Mesenchymal stem cell (in vitro differentiated cells and primary cell): ENCODE results near the gene MED20.
A peak's percentile ranks its signal among the peaks of the same experiment; 100 is the strongest.

Source experiments
- DNase-seq: peaks from one replicate; pipeline ENCODE4 v3.0.0-alpha.2; 2013
- H2AFZ ChIP-seq: one replicate; pipeline ENCODE4 v1.6.1; 2013; ENCODE audit warnings: low read depth, mild to moderate bottlenecking, control low read depth, inconsistent platforms, low read length, moderate library complexity
- H2AK5ac ChIP-seq: 2 replicates; pipeline ENCODE4 v1.6.1; 2013; ENCODE audit warnings: low read length, moderate library complexity, mild to moderate bottlenecking, inconsistent platforms; ENCODE audit not compliant: severe bottlenecking
- H2BK120ac ChIP-seq: one replicate; pipeline ENCODE4 v1.6.1; 2013; ENCODE audit warnings: low read depth, mild to moderate bottlenecking, inconsistent platforms, low read length, moderate library complexity
- H2BK12ac ChIP-seq, 2 experiments: one replicate each; pipeline ENCODE4 v1.6.1; 2013; ENCODE audit warnings: inconsistent platforms in 2 of 2, low read length in 2 of 2, mild to moderate bottlenecking in 2 of 2, moderate library complexity in 2 of 2, control low read depth in 1 of 2
- H2BK15ac ChIP-seq: one replicate; pipeline ENCODE4 v1.6.1; 2013; ENCODE audit warnings: mild to moderate bottlenecking, low read depth, inconsistent platforms; ENCODE audit not compliant: poor library complexity, severe bottlenecking
- H2BK5ac ChIP-seq: 2 replicates; pipeline ENCODE4 v1.6.1; 2013; ENCODE audit warnings: low read depth, mild to moderate bottlenecking, low read length, control low read depth, inconsistent platforms; ENCODE audit not compliant: poor library complexity, severe bottlenecking
- H3K14ac ChIP-seq, 2 experiments: one replicate each; pipeline ENCODE4 v1.6.1; 2013; ENCODE audit warnings: inconsistent platforms in 2 of 2, low read length in 2 of 2, control low read depth in 1 of 2, mild to moderate bottlenecking in 1 of 2, moderate library complexity in 1 of 2
- H3K18ac ChIP-seq, 2 experiments: one replicate each; pipeline ENCODE4 v1.6.1; 2013; ENCODE audit warnings: inconsistent platforms in 2 of 2, low read length in 2 of 2, control low read depth in 1 of 2, low read depth in 1 of 2, mild to moderate bottlenecking in 1 of 2
- H3K23ac ChIP-seq, 2 experiments: one replicate each; pipeline ENCODE4 v1.6.1; 2013; ENCODE audit warnings: inconsistent platforms in 2 of 2, low read length in 2 of 2, mild to moderate bottlenecking in 2 of 2, moderate library complexity in 2 of 2, control low read depth in 1 of 2
- H3K27ac ChIP-seq: 2 replicates; pipeline ENCODE4 v1.5.1; 2013; ENCODE audit warnings: mild to moderate bottlenecking, moderate library complexity, low read length, control low read depth, inconsistent platforms; ENCODE audit not compliant: poor library complexity, severe bottlenecking
- H3K27me3 ChIP-seq, 2 experiments: 2 replicates each; pipeline versions ENCODE4 v1.6.1 to v1.7.0; 2013; ENCODE audit warnings: low read length in 2 of 2, mild to moderate bottlenecking in 2 of 2, moderate library complexity in 2 of 2, control low read depth in 1 of 2, inconsistent platforms in 1 of 2; ENCODE audit not compliant: control insufficient read depth in 1 of 2, insufficient read depth in 1 of 2
- H3K36me3 ChIP-seq, 2 experiments: 2 replicates each; pipeline versions ENCODE4 v1.6.1 to v1.7.0; 2013; ENCODE audit warnings: low read length in 2 of 2, control low read depth in 1 of 2, inconsistent platforms in 1 of 2, low read depth in 1 of 2, mild to moderate bottlenecking in 1 of 2; ENCODE audit not compliant: insufficient read depth in 2 of 2, control insufficient read depth in 1 of 2
- H3K4ac ChIP-seq, 2 experiments: one replicate each; pipeline ENCODE4 v1.6.1; 2013; ENCODE audit warnings: inconsistent platforms in 2 of 2, low read length in 2 of 2, mild to moderate bottlenecking in 2 of 2, moderate library complexity in 2 of 2, control low read depth in 1 of 2, low read depth in 1 of 2
- H3K4me1 ChIP-seq: 2 replicates; pipeline ENCODE4 v1.6.1; 2013; ENCODE audit warnings: low read depth, low read length, control low read depth; ENCODE audit not compliant: control insufficient read depth, insufficient read depth
- H3K4me2 ChIP-seq: 2 replicates; pipeline ENCODE4 v1.6.1; 2013; ENCODE audit warnings: low read length, mild to moderate bottlenecking, inconsistent platforms; ENCODE audit not compliant: poor library complexity, severe bottlenecking
- H3K4me3 ChIP-seq, 2 experiments: 2 replicates each; pipeline versions ENCODE4 v1.5.1 to v1.7.0; 2013; ENCODE audit warnings: low read length in 2 of 2, mild to moderate bottlenecking in 2 of 2, control low read depth in 1 of 2, low read depth in 1 of 2; ENCODE audit not compliant: insufficient read depth in 1 of 2
- H3K79me1 ChIP-seq: replicated peaks from 2 replicates; pipeline ENCODE4 v1.6.1; 2013; ENCODE audit warnings: mild to moderate bottlenecking, control low read depth, low read length, inconsistent platforms; ENCODE audit not compliant: poor library complexity, severe bottlenecking
- H3K9ac ChIP-seq: 2 replicates; pipeline ENCODE4 v1.7.0; 2013; ENCODE audit warnings: mild to moderate bottlenecking, low read length, moderate library complexity
- H3K9me3 ChIP-seq: 2 replicates; pipeline ENCODE4 v1.7.0; 2013; ENCODE audit warnings: mild to moderate bottlenecking, low read length; ENCODE audit not compliant: control insufficient read depth
- H4K8ac ChIP-seq: one replicate; pipeline ENCODE4 v1.6.1; 2013; ENCODE audit warnings: inconsistent platforms, mild to moderate bottlenecking, low read length, moderate library complexity
- H4K91ac ChIP-seq: one replicate; pipeline ENCODE4 v1.6.1; 2013; ENCODE audit warnings: mild to moderate bottlenecking, low read length, inconsistent platforms
- WGBS: methylation state at CpG from one replicate; pipeline ENCODE4 v1.1.7; 2013; ENCODE audit warnings: mixed read lengths; 5-methylcytosine and 5-hydroxymethylcytosine counted together

MED20 gene

DNA sequence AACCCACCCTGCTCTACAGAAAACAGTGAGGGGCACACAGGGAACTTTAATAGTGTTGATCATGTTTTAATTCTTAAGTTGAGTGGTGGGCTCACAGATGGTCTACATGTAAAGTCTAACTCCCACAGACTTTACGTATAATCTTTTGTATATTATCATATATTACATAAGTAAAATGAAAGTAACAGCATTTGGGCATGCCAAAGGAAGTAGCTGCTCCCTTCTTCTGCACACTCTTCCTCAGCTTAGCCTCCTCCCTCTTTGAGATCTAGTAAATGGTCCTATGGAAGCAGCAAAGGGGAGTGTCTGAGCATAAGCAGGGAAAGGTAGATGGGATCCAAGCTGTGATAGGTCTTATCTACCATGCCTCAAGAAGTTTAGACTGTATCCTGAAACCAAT lies 11.2 kb downstream of the MED20 start:
- no peaks in the 10 kb centered on the region for H3K27me3 ChIP-seq
- H3K27ac ChIP-seq = no peak overlapping the region
- H3K4me3 ChIP-seq = no peak overlapping the region
- no peak overlapping the region for H4K8ac ChIP-seq
- H3K14ac ChIP-seq = no peak overlapping the region
- H3K4ac ChIP-seq = no peak overlapping the region
- H3K9me3 ChIP-seq = no peaks in the 10 kb centered on the region
- no peak overlapping the region for H2AFZ ChIP-seq
- WGBS = no CpG with 5 or more reads among the region's 1 CpG
- no peak overlapping the region for H2BK5ac ChIP-seq
- no peaks in the 10 kb centered on the region for H3K4me1 ChIP-seq
- no peak for DNase-seq
- H3K23ac ChIP-seq = no peak overlapping the region
- H2BK12ac ChIP-seq = no peak overlapping the region
- no peak overlapping the region for H4K91ac ChIP-seq
- peaks cover 41% of the 10 kb centered on the region for H3K79me1 ChIP-seq
- no peak overlapping the region for H2BK15ac ChIP-seq
- no peak overlapping the region for H2AK5ac ChIP-seq
- no peak overlapping the region for H3K18ac ChIP-seq
- H3K9ac ChIP-seq = no peak overlapping the region
- H3K4me2 ChIP-seq = no peak overlapping the region
- no peak overlapping the region for H2BK120ac ChIP-seq
- peaks cover 33 to 84% of the 10 kb centered on the region in 2 experiments for H3K36me3 ChIP-seq

DNA sequence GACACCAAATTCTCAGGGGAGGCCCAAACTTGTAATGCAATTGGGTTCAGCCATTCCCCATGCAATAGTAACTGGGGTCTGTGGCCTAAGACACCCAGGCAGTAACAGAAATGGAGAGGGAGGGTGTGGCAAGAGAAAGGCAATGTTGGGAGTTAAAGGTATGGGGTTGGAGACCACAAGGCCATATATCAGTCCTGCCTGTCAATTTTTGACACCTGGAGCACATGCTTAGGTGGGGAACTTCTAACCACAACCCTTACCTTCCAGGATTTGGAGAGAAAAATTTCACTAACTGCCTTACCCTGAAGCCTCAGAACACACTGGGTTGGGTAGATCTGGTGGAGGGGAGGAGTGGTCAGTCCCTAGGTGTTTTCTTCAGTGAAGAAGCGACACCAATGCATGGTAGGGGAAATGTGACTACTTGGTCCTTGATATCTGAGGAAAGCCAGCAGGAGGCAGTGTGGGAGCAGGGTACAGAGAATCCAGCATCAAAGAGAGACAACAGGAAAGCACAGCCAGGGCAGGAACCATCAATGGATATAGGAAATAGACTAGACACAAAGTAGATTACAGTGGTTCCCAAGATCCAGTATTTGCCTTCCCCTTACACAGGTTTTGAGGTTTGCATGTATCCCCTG lies 18.9 kb downstream of the MED20 start:
- Histone ChIP-seq H3K27ac (no peak overlapping the region), H3K79me1 (peaks cover 13% of the 10 kb centered on the region), H2BK15ac (no peak overlapping the region), H3K9ac (no peak overlapping the region), H3K4me2 (no peak overlapping the region), H3K9me3 (no peaks in the 10 kb centered on the region), H2AFZ (no peak overlapping the region), H3K23ac (no peak overlapping the region), H3K4ac (no peak overlapping the region), H3K14ac (no peak overlapping the region), H3K18ac (no peak overlapping the region), H3K27me3 (no peaks in the 10 kb centered on the region), H4K8ac (no peak overlapping the region), H3K4me3 (no peak overlapping the region), H2BK120ac (no peak overlapping the region), H2BK5ac (no peak overlapping the region), H3K36me3 (peaks cover 19 to 33% of the 10 kb centered on the region in 2 experiments), H2AK5ac (no peak overlapping the region), H2BK12ac (no peak overlapping the region), H4K91ac (no peak overlapping the region), H3K4me1 (no peaks in the 10 kb centered on the region)
- WGBS = 96% methylated on average over 1 of the region's 1 CpG
- peak; percentile 18 for DNase-seq

DNA sequence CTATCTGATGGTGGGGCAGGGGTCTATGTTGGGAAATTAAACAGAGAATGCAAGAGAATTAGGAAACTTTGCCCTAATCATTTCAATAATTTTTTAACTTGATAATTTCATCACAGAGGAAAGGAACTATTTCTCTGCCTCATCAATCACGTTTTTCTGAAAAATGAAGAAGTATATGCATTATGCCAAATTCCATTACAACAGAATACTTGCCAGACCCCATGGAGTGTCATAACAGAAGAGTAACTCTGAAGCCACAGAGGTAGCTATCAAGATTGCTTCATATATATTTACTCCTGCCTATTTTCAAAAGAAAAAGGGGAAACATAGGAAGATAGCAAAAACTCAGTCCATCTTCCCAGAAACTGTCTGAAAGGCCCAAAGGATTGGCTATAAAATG lies 20.1 kb downstream of the MED20 start:
- no peaks in the 10 kb centered on the region for H3K9me3 ChIP-seq
- H3K27me3 ChIP-seq = no peaks in the 10 kb centered on the region
- no peak overlapping the region for H3K27ac ChIP-seq
- no peak overlapping the region for H4K8ac ChIP-seq
- H2AFZ ChIP-seq = no peak overlapping the region
- peaks cover 13 to 21% of the 10 kb centered on the region in 2 experiments for H3K36me3 ChIP-seq
- no peak overlapping the region for H3K4me2 ChIP-seq
- H3K18ac ChIP-seq = no peak overlapping the region
- H2BK15ac ChIP-seq = no peak overlapping the region
- H2AK5ac ChIP-seq = no peak overlapping the region
- no peak for DNase-seq
- no peak overlapping the region for H2BK12ac ChIP-seq
- H3K4me1 ChIP-seq = no peaks in the 10 kb centered on the region
- no peak overlapping the region for H3K23ac ChIP-seq
- H3K4ac ChIP-seq = no peak overlapping the region
- H3K79me1 ChIP-seq = peaks cover 10% of the 10 kb centered on the region
- no peak overlapping the region for H3K9ac ChIP-seq
- H2BK5ac ChIP-seq = no peak overlapping the region
- H3K14ac ChIP-seq = no peak overlapping the region
- H4K91ac ChIP-seq = no peak overlapping the region
- 93% methylated on average over 1 of the region's 1 CpG for WGBS
- no peak overlapping the region for H2BK120ac ChIP-seq
- no peak overlapping the region for H3K4me3 ChIP-seq

DNA sequence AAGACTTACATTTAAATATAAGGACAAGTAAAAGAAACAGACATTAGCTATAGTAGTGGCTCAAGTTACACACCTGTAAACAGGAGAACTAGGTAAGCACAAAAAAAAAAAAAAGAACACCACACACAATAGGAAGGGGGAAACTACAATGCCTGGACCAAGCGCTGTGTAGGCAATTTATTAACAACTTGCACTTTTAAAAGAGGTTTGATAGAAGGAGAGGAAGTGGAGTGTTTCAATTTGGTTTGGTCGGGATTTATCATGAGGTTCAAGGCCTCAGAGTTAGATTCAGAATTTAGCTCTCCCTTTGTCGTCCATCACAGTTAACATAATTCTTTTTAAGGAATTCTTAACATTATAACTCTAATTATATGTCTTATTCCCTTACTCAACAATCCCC lies 24.7 kb downstream of the MED20 start:
- Histone ChIP-seq H3K4me3 (peak overlapping the region in 1 of 2 experiments; percentile 88), H3K23ac (no peak overlapping the region)
- 0% methylated on average over 1 of the region's 3 CpGs for WGBS

More for the DNA sequence above, 24.7 kb downstream of the MED20 start:
- Histone ChIP-seq H2AFZ (no peak overlapping the region), H3K27ac (peak overlapping the region; percentile 71), H2BK120ac (no peak overlapping the region), H3K18ac (peak overlapping the region in 1 of 2 experiments; percentile 46), H4K91ac (no peak overlapping the region), H3K9me3 (no peaks in the 10 kb centered on the region), H3K9ac (peak overlapping the region; percentile 94), H3K4me2 (peak overlapping the region; percentile 87), H4K8ac (no peak overlapping the region), H3K79me1 (peaks cover 19% of the 10 kb centered on the region), H2BK15ac (no peak overlapping the region), H2AK5ac (no peak overlapping the region), H2BK12ac (no peak overlapping the region), H2BK5ac (no peak overlapping the region), H3K14ac (no peak overlapping the region), H3K27me3 (no peaks in the 10 kb centered on the region), H3K36me3 (peaks cover 0 to 3% of the 10 kb centered on the region in 2 experiments), H3K4ac (no peak overlapping the region), H3K4me1 (peaks cover 3% of the 10 kb centered on the region)
- no peak for DNase-seq
